ENCODE data around the gene ZG16B. TPM values are rescaled to one million over a fixed set of nuclear protein-coding genes. Genes with fewer than 3 reads are reported as not detected.

ZG16B gene
- total and polyA plus RNA-seq, 2 donors (not counting 1 experiment from before 2014, with no cell fraction given) = not detected

- Histone ChIP-seq H3K79me2 (ENCODE audit: control insufficient read depth, insufficient read depth, low read length) (no peaks in the 10 kb centered on the region), H2AFZ (ENCODE audit: insufficient read depth, low read depth, low read length, poor library complexity, severe bottlenecking) (no peak overlapping the region), H3K4me3 (ENCODE audit: control extremely low read depth in 1 of 5, extremely low read depth in 1 of 5, insufficient read depth in 1 of 5, low read depth in 2 of 5, low read length in 4 of 5) (no peak overlapping the region), H3K4me1 (ENCODE audit: control insufficient read depth in 2 of 2, insufficient read depth in 2 of 2, low read length in 2 of 2) (no peaks in the 10 kb centered on the region), H3K27ac (ENCODE audit: low read length in 2 of 2) (no peak overlapping the region), H3K9me3 (ENCODE audit: control extremely low read depth in 1 of 3, control insufficient read depth in 2 of 3, insufficient read depth in 1 of 3, low read length in 2 of 3) (no peaks in the 10 kb centered on the region), H3K9ac (ENCODE audit: low read length) (no peak overlapping the region), H4K20me1 (ENCODE audit: control insufficient read depth, insufficient read depth, low read length, poor library complexity, severe bottlenecking) (no peaks in the 10 kb centered on the region), H3K4me2 (replicated peaks; ENCODE audit: low read depth, low read length, poor library complexity, severe bottlenecking) (no peak overlapping the region), H3K36me3 (replicated peaks in 1 of 2; ENCODE audit: control extremely low read depth in 1 of 2, control insufficient read depth in 1 of 2, extremely low read depth in 1 of 2, insufficient read depth in 2 of 2, low read length in 1 of 2) (no peaks in the 10 kb centered on the region), H3K27me3 (replicated peaks in 1 of 4; ENCODE audit: control extremely low read depth in 1 of 4, control insufficient read depth in 3 of 4, insufficient read depth in 4 of 4, low read length in 3 of 4) (peaks cover 0 to 8% (median under 1%) of the 10 kb centered on the region in 4 experiments)
- H3K4me1 Mint-ChIP-seq = no peaks in the 10 kb centered on the region
- intact Hi-C loops (cut with micrococcal nuclease) = no loop called here
- WGBS (ENCODE audit: insufficient coverage) = 88% methylated on average over 16 of the region's 26 CpGs
- no peak overlapping the region for H3K4me3 Mint-ChIP-seq
- no peak for ATAC-seq (ENCODE audit: low read depth)
- DNase-seq = no peak
- no peak for TF ChIP-seq EZH2 (IDR thresholded peaks at IDR 0.05; ENCODE audit: borderline replicate concordance, insufficient read depth, low read depth, low read length, poor library complexity, severe bottlenecking)
- TF ChIP-seq CTCF (IDR thresholded peaks at IDR 0.05) = no peak
- CTCF ChIA-PET = no interaction called here
- no peaks in the 10 kb centered on the region for H3K9me3 Mint-ChIP-seq (ENCODE audit: insufficient read depth)
- POLR2A ChIA-PET = no interaction called here
- H3K27ac Mint-ChIP-seq = no peak overlapping the region
- H3K27me3 Mint-ChIP-seq = peaks cover 4% of the 10 kb centered on the region
These were observed 4.9 kb upstream of the ZG16B start for GRCh38 chr16:2825049-2825742.

- ChIA-PET POLR2A (no interaction called here), CTCF (no interaction called here)
- no peaks in the 10 kb centered on the region for H3K9me3 Mint-ChIP-seq (ENCODE audit: insufficient read depth)
- no peak overlapping the region for H3K27ac Mint-ChIP-seq
- peaks cover 6% of the 10 kb centered on the region for H3K27me3 Mint-ChIP-seq
- Histone ChIP-seq H2AFZ (ENCODE audit: insufficient read depth, low read depth, low read length, poor library complexity, severe bottlenecking) (no peak overlapping the region), H3K4me3 (ENCODE audit: control extremely low read depth in 1 of 5, extremely low read depth in 1 of 5, insufficient read depth in 1 of 5, low read depth in 2 of 5, low read length in 4 of 5) (no peak overlapping the region), H4K20me1 (ENCODE audit: control insufficient read depth, insufficient read depth, low read length, poor library complexity, severe bottlenecking) (no peaks in the 10 kb centered on the region), H3K9ac (ENCODE audit: low read length) (no peak overlapping the region), H3K27ac (ENCODE audit: low read length in 2 of 2) (no peak overlapping the region), H3K9me3 (ENCODE audit: control extremely low read depth in 1 of 3, control insufficient read depth in 2 of 3, insufficient read depth in 1 of 3, low read length in 2 of 3) (no peaks in the 10 kb centered on the region), H3K36me3 (replicated peaks in 1 of 2; ENCODE audit: control extremely low read depth in 1 of 2, control insufficient read depth in 1 of 2, extremely low read depth in 1 of 2, insufficient read depth in 2 of 2, low read length in 1 of 2) (no peaks in the 10 kb centered on the region), H3K4me1 (ENCODE audit: control insufficient read depth in 2 of 2, insufficient read depth in 2 of 2, low read length in 2 of 2) (no peaks in the 10 kb centered on the region), H3K79me2 (ENCODE audit: control insufficient read depth, insufficient read depth, low read length) (no peaks in the 10 kb centered on the region), H3K27me3 (replicated peaks in 1 of 4; ENCODE audit: control extremely low read depth in 1 of 4, control insufficient read depth in 3 of 4, insufficient read depth in 4 of 4, low read length in 3 of 4) (peaks cover 0 to 11% (median under 1%) of the 10 kb centered on the region in 4 experiments), H3K4me2 (replicated peaks; ENCODE audit: low read depth, low read length, poor library complexity, severe bottlenecking) (no peak overlapping the region)
- DNase-seq = no peak
- H3K4me1 Mint-ChIP-seq = no peaks in the 10 kb centered on the region
- TF ChIP-seq CTCF (IDR thresholded peaks at IDR 0.05) = no peak
- no peak for TF ChIP-seq EZH2 (IDR thresholded peaks at IDR 0.05; ENCODE audit: borderline replicate concordance, insufficient read depth, low read depth, low read length, poor library complexity, severe bottlenecking)
- 77% methylated on average over 5 of the region's 11 CpGs for WGBS (ENCODE audit: insufficient coverage)
- no peak overlapping the region for H3K4me3 Mint-ChIP-seq
- intact Hi-C loops (cut with micrococcal nuclease) = no loop called here
- ATAC-seq (ENCODE audit: low read depth) = no peak
These were observed 4.2 kb upstream of the ZG16B start for GRCh38 chr16:2825906-2826305.
